ENCODE data around the gene TEX10.

The TEX10 gene

GRCh38 chr9:100281676-100282387 is 70.9 kb downstream of the TEX10 start:
- DNase-seq, result peak; percentile 77

GRCh38 chr9:100281066-100281465 is 71.7 kb downstream of the TEX10 start:
- no peak for DNase-seq

GRCh38 chr9:100277166-100277979 is 75.4 kb downstream of the TEX10 start:
- DNase-seq, result no peak

DNA sequence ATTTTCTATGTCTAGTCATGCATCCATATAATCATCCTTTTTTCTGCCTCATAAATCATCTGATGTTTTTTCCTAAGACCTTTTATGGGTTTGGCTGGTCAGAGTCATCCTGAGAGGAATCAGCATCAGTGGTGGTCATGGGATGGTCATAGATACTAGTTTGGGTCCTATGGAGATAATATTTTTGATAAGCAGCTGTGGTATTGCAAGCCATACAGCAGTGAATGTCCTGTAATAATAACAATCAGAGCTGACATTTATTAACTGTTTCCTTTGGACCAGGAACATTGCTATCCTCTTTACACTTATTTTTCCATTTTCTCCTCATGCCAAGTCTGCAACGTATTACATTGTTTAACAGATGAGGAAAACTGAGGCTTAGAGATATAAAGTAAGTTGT is 83.1 kb downstream of the TEX10 start:
- DNase-seq, result no peak

DNA sequence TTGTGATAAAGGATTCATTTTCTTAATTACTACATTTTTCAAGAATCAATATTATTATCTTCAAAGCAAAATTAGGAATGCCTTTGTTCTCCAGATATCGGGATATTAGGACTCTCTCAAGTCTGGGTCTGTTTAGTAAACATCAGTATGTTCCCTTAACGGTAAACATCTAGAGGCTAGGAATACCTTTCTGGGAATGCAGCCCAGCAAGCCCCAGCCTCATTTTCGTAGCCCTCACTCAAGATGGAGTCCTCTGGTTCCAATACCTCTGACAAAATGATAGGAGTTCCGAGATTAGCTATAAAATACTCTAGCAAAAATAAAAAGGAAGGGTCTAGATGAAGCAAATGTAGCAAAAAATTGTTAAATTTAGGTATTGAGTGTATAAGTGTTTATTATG is 84.5 kb downstream of the TEX10 start:
- no peak for DNase-seq

DNA sequence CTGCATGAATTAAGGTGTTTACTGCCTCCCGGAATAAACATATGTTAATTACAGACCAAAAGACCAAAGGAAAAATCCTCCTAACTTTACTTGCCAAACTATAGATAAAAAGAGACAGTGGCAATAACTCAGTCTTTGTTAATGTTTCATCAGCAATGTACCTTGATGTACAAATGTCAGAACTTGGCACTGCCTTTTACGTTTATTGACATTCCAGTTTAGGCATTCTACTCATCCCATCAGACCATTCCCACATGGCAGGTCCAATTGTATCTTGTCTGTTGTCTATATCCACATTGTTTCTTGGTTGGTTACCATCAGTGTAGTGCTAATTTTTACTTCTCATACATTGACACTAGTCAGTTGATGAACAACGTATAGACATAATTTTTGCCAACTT is 85.5 kb downstream of the TEX10 start:
- DNase-seq, result no peak

Measured in islet precursor cell (in vitro differentiated cells).